HL-60 (cell line): ENCODE results near the gene KLHL11.
"Not testable (repeated sequence)": the region's sequence is repeated elsewhere in the genome, so short reads cannot be mapped to it uniquely, and the experiment has no call there.

Experiments
- DNase-seq, 2 experiments: peaks; one replicate each; pipeline ENCODE4 v3.0.0-alpha.2; 2010 to 2020; ENCODE audit warnings: low read depth in 1 of 2, low spot score in 1 of 2
- H3K27ac ChIP-seq: fragments of 250-450 bp; sonication (Bioruptor Pico); replicated peaks from 2 replicates; pipeline ENCODE4 v1.5.1; 2020; ENCODE audit warnings: mild to moderate bottlenecking, moderate library complexity
- H3K27me3 ChIP-seq: fragments of 250-450 bp; sonication (Bioruptor Pico); 2 replicates; pipeline ENCODE4 v1.5.1; 2021; ENCODE audit warnings: mild to moderate bottlenecking, moderate library complexity; ENCODE audit not compliant: insufficient read depth, poor library complexity, severe bottlenecking
- H3K4me3 ChIP-seq: replicated peaks from 2 replicates; pipeline ENCODE4 v1.5.1; 2011; ENCODE audit warnings: mild to moderate bottlenecking, control low read depth, low read length; ENCODE audit not compliant: insufficient read depth
- CTCF ChIP-seq: IDR thresholded peaks from one replicate; pipeline ENCODE4 v1.5.1; 2011; ENCODE audit warnings: low read length, control low read depth, inconsistent platforms; ENCODE audit not compliant: insufficient read depth
- GABPA ChIP-seq: IDR thresholded peaks from 2 replicates; pipeline ENCODE4 v1.6.1; 2012; ENCODE audit warnings: low read depth
- POLR2AphosphoS5 ChIP-seq: IDR thresholded peaks from 2 replicates; pipeline ENCODE4 v1.6.1; 2012; ENCODE audit warnings: low read depth
- SPI1 ChIP-seq: IDR thresholded peaks from 2 replicates; pipeline ENCODE4 v1.6.1; 2012; ENCODE audit warnings: low read depth, mild to moderate bottlenecking, borderline replicate concordance
- TF ChIP-seq, protein P1 (sequence below): IDR thresholded peaks from 2 replicates; pipeline ENCODE4 v1.6.1; 2012; ENCODE audit warnings: low read depth; ENCODE audit not compliant: insufficient replicate concordance

The KLHL11 gene

GRCh38 chr17:41849251-41849990, 15.8 kb downstream of the KLHL11 start:
- Histone ChIP-seq H3K4me3 (no peak overlapping the region), H3K27ac (no peak overlapping the region), H3K27me3 (no peaks in the 10 kb centered on the region)
- no peak for DNase-seq
- TF ChIP-seq, protein P1, sequence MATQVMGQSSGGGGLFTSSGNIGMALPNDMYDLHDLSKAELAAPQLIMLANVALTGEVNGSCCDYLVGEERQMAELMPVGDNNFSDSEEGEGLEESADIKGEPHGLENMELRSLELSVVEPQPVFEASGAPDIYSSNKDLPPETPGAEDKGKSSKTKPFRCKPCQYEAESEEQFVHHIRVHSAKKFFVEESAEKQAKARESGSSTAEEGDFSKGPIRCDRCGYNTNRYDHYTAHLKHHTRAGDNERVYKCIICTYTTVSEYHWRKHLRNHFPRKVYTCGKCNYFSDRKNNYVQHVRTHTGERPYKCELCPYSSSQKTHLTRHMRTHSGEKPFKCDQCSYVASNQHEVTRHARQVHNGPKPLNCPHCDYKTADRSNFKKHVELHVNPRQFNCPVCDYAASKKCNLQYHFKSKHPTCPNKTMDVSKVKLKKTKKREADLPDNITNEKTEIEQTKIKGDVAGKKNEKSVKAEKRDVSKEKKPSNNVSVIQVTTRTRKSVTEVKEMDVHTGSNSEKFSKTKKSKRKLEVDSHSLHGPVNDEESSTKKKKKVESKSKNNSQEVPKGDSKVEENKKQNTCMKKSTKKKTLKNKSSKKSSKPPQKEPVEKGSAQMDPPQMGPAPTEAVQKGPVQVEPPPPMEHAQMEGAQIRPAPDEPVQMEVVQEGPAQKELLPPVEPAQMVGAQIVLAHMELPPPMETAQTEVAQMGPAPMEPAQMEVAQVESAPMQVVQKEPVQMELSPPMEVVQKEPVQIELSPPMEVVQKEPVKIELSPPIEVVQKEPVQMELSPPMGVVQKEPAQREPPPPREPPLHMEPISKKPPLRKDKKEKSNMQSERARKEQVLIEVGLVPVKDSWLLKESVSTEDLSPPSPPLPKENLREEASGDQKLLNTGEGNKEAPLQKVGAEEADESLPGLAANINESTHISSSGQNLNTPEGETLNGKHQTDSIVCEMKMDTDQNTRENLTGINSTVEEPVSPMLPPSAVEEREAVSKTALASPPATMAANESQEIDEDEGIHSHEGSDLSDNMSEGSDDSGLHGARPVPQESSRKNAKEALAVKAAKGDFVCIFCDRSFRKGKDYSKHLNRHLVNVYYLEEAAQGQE, result no peak

- no peak overlapping the region for H3K27ac ChIP-seq
- no peak overlapping the region for H3K4me3 ChIP-seq
Observed at GRCh38 chr17:41848788-41849187, 16.4 kb downstream of the KLHL11 start.

DNA sequence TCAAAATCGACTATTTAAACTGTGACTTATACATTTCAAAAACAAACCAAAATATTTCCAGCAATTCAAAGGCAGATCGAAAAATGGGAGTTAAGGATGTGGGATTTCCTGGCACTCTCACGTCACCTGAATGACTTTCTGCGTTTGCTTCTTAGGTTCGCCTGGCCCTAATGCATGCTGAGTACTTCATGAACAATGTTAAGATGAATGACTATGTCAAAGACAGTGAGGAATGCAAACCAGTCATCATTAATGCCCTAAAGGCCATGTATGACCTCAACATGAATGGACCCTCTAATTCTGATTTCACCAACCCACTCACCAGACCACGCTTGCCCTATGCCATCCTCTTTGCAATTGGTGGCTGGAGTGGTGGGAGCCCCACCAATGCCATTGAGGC, 20.3 kb downstream of the KLHL11 start:
- H3K27me3 ChIP-seq, result no peaks in the 10 kb centered on the region
- DNase-seq, result no peak
- TF ChIP-seq, protein P1, result no peak
- no peak for TF ChIP-seq GABPA
- no peak for TF ChIP-seq POLR2AphosphoS5
- no peak for TF ChIP-seq CTCF
- no peak for TF ChIP-seq SPI1

More at GRCh38 chr17:41848788-41849187, 16.4 kb downstream of the KLHL11 start:
- no peak for DNase-seq
- TF ChIP-seq, protein P1, result no peak
- TF ChIP-seq GABPA (no peak), SPI1 (no peak), POLR2AphosphoS5 (no peak), CTCF (no peak)
- no peaks in the 10 kb centered on the region for H3K27me3 ChIP-seq

DNA sequence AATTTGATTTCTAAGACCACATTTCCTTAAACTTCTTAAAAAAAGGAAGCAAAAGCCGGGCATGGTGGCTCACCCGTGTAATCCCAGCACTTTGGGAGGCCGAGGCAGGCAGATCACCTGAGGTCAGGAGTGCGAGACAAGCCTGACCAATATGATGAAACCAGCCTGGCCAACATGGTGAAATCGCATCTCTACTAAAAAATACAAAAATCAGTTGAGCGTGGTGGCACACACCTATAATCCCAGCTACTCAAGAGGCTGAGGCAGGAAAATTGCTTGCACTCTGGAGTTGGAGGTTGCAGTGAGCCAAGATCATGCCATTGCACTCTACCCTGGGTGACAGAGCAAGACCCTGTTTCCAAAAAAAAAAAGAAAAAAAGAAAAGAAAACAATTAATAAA, 24.4 kb downstream of the KLHL11 start:
- not testable (repeated sequence) for DNase-seq, H3K27ac ChIP-seq, H3K4me3 ChIP-seq
- peaks cover 10% of the 10 kb centered on the region for H3K27me3 ChIP-seq

More for the DNA sequence above, 20.3 kb downstream of the KLHL11 start:
- Histone ChIP-seq H3K4me3 (no peak overlapping the region), H3K27ac (no peak overlapping the region)

GRCh38 chr17:41839448-41839847, 25.8 kb downstream of the KLHL11 start:
- H3K4me3 ChIP-seq, DNase-seq, H3K27ac ChIP-seq: not testable (repeated sequence)
- peaks cover 23% of the 10 kb centered on the region for H3K27me3 ChIP-seq
